HG03196 (cell line): ENCODE data around the gene TNRC18.
"Not testable (repeated sequence)": the region's sequence is repeated elsewhere in the genome, so short reads cannot be mapped to it uniquely, and the experiment has no call there.

Experiments used
- ATAC-seq: cut with Tn5 transposase; IDR thresholded peaks from one replicate; pipeline ENCODE4 v1.9.1; 2021; ENCODE audit not compliant: unreplicated experiment

Gene TNRC18

GRCh38 chr7:5275510-5275909 lies 148.1 kb downstream of the TNRC18 start:
- not testable (repeated sequence) for ATAC-seq

- not testable (repeated sequence) for ATAC-seq
These were observed 148.6 kb downstream of the TNRC18 start for GRCh38 chr7:5274985-5275431.

GRCh38 chr7:5274441-5274840 lies 149.2 kb downstream of the TNRC18 start:
- ATAC-seq: no peak

- not testable (repeated sequence) for ATAC-seq
These were observed 149.7 kb downstream of the TNRC18 start for GRCh38 chr7:5273831-5274405.

GRCh38 chr7:5270788-5271187 lies 152.8 kb downstream of the TNRC18 start:
- ATAC-seq: no peak

- not testable (repeated sequence) for ATAC-seq
These were observed 153.5 kb downstream of the TNRC18 start for GRCh38 chr7:5269992-5270657.

- not testable (repeated sequence) for ATAC-seq
These were observed 155.8 kb downstream of the TNRC18 start for GRCh38 chr7:5267829-5268228.

- no peak for ATAC-seq
These were observed 157.2 kb downstream of the TNRC18 start for GRCh38 chr7:5266191-5267028.

- no peak for ATAC-seq
These were observed 158.1 kb downstream of the TNRC18 start for GRCh38 chr7:5265320-5266190.

GRCh38 chr7:5263066-5263465 lies 160.6 kb downstream of the TNRC18 start:
- not testable (repeated sequence) for ATAC-seq

- not testable (repeated sequence) for ATAC-seq
These were observed 163.0 kb downstream of the TNRC18 start for GRCh38 chr7:5260530-5261068.
